Right lobe of liver (tissue), 6 donors: ENCODE results near the gene PTOV1. TPM values are rescaled to one million over a fixed set of nuclear protein-coding genes. Genes with fewer than 3 reads are reported as not detected.
A peak's percentile ranks its signal among the peaks of the same experiment; 100 is the strongest.

Experiments used
- ATAC-seq, 4 donors: fragments of 200-7000 bp; cut with Tn5 transposase; one replicate each; pipeline ENCODE4 v1.9.1; 2020; ENCODE audit warnings: mild to moderate bottlenecking in 4 of 4, moderate library complexity in 4 of 4
- DNase-seq, 3 donors: peaks; one replicate each; pipeline ENCODE4 v3.0.0-alpha.2; 2020
- H3K27ac ChIP-seq, 3 donors: fragments of 200-600 bp; one replicate each; pipeline ENCODE4 v1.8.0; 2022
- H3K27me3 ChIP-seq, 2 donors: fragments of 200-600 bp; one replicate each; pipeline ENCODE4 v1.8.0; 2022
- H3K36me3 ChIP-seq, 4 donors: fragments of 200-600 bp; sonication (generic) in 1 of 4; one replicate each; pipeline versions ENCODE4 v1.5.1 to v1.8.0; 2017 to 2022; ENCODE audit warnings: control low read depth in 1 of 4
- H3K4me1 ChIP-seq, 4 donors: fragments of 200-600 bp; sonication (generic) in 1 of 4; one replicate each; pipeline versions ENCODE4 v1.5.1 to v1.8.0; 2017 to 2022; ENCODE audit warnings: control low read depth in 1 of 4
- H3K4me3 ChIP-seq, 3 donors: fragments of 200-600 bp; one replicate each; pipeline ENCODE4 v1.8.0; 2022
- H3K9me3 ChIP-seq, 4 donors: fragments of 200-600 bp; sonication (generic) in 1 of 4; one replicate each; pipeline versions ENCODE4 v1.5.1 to v1.8.0; 2017 to 2022; ENCODE audit warnings: control low read depth in 1 of 4
- CTCF ChIP-seq, 4 donors: fragments of 200-600 bp in 3 of 4; fragments of 450-650 bp in 1 of 4; IDR thresholded peaks; one replicate each; pipeline versions ENCODE4 v1.5.1 to v1.8.0; 2016 to 2022; ENCODE audit warnings: antibody characterized with exemption in 4 of 4, mild to moderate bottlenecking in 2 of 4
- POLR2A ChIP-seq: fragments of 450-650 bp; IDR thresholded peaks from one replicate; pipeline ENCODE4 v1.6.1; 2017; ENCODE audit warnings: antibody characterized with exemption, mild to moderate bottlenecking
- WGBS: methylation state at CpG from one replicate; pipeline ENCODE4 v1.1.6; 2018; ENCODE audit warnings: low coverage, low lambda C conversion rate; ENCODE audit not compliant: insufficient coverage; ENCODE audit errors: missing lambda C conversion rate; 5-methylcytosine and 5-hydroxymethylcytosine counted together
- intact Hi-C, 2 donors: fragments of 100-400 bp; cut with DNase I; formaldehyde crosslinking; loops; one replicate each; pipeline versions ENCODE4 v1.11.2 to v1.14.1; 2022
- total RNA-seq, 6 experiments: library from RNA; depleted of rRNA in 2 of 6; stranded (reverse); fragments of >200 nt in 2 of 6; fragmentation: NEBNext Ultra II Directional in 3 of 6; extraction: Animal tissue kit (Norgen Biotek cat#: 25700) in 3 of 6; gene quantifications; one replicate each; pipeline versions ENCODE4 v1.1.0 to v1.2.4, GENCODE V29; 2016 to 2023
- donor health status: DM: no; HTN: yes; CAD: no.
- donor health status: DM: no; HTN: no; CAD: no.
- donor health status: DM: no; HTN: no; CAD: no.
- donor health status: DM: no; HTN: yes; CAD: no.
- donor health status: DM: no; HTN: yes; CAD: no.

PTOV1 gene
- total RNA-seq, 6 experiments from 2014 or later = 44.4 to 93.0 (median 69.6) TPM

- no peaks in the 10 kb centered on the region for H3K9me3 ChIP-seq
- no peaks in the 10 kb centered on the region for H3K27me3 ChIP-seq
- ATAC-seq (no peak), DNase-seq (no peak)
- intact Hi-C loops = no loop called here
- WGBS = 87% methylated on average over 3 of the region's 17 CpGs
- H3K36me3 ChIP-seq = no peaks in the 10 kb centered on the region
- no peak overlapping the region for H3K4me3 ChIP-seq
- no peaks in the 10 kb centered on the region for H3K4me1 ChIP-seq
- no peak overlapping the region for H3K27ac ChIP-seq
- TF ChIP-seq CTCF (IDR thresholded peaks at IDR 0.05) = no peak
- TF ChIP-seq POLR2A = no peak
Measured at GRCh38 chr19:49895566-49896297, 44.8 kb downstream of the PTOV1 start.

- H3K27ac ChIP-seq = peak within 1 kb of the TSS in 2 of 3 donors; percentile 24 to 57
- 28% methylated on average over 12 of the region's 20 CpGs for WGBS
- no peaks in the 10 kb centered on the region for H3K27me3 ChIP-seq
- H3K36me3 ChIP-seq = no peaks in the 10 kb centered on the region
- peak; percentile 35 to 69 (median 50) for ATAC-seq
- intact Hi-C loops = no loop called here
- no peak for DNase-seq
- no peak within 1 kb of the TSS for H3K4me3 ChIP-seq
- H3K4me1 ChIP-seq = no peaks in the 10 kb centered on the region
- no peak for TF ChIP-seq CTCF (IDR thresholded peaks at IDR 0.05)
- TF ChIP-seq POLR2A = no peak
- no peaks in the 10 kb centered on the region for H3K9me3 ChIP-seq
Measured at GRCh38 chr19:49896863-49897621, 46.1 kb downstream of the PTOV1 start, which contains the start of gene IL4I1. IL4I1 (minus strand) TSS chr19:49896887; CDS start chr19:49896160, 727 bp downstream.

GRCh38 chr19:49904136-49904535, 53.2 kb downstream of the PTOV1 start:
- 50% methylated on average over 6 of the region's 6 CpGs for WGBS
- intact Hi-C loops = loop anchor here in 1 of 2 donors (5.0 kb wide), 1 partner anchor 413 kb away; no protein-coding TSS in a partner anchor
- Histone ChIP-seq H3K27me3 (no peaks in the 10 kb centered on the region), H3K27ac (no peak overlapping the region), H3K4me3 (no peak overlapping the region), H3K9me3 (no peaks in the 10 kb centered on the region), H3K36me3 (peaks cover 0 to 14% (median 5%) of the 10 kb centered on the region in 4 donors), H3K4me1 (no peaks in the 10 kb centered on the region)
- ATAC-seq = peak in 2 of 4 donors; percentile 20 to 24
- TF ChIP-seq POLR2A = no peak
- no peak for TF ChIP-seq CTCF (IDR thresholded peaks at IDR 0.05)
- no peak for DNase-seq

GRCh38 chr19:49906879-49907564, 56.1 kb downstream of the PTOV1 start:
- peaks cover 0 to 14% (median 6%) of the 10 kb centered on the region in 4 donors for H3K4me1 ChIP-seq
- no peak overlapping the region for H3K27ac ChIP-seq
- DNase-seq (no peak), ATAC-seq (no peak)
- H3K27me3 ChIP-seq = no peaks in the 10 kb centered on the region
- peaks cover 0 to 16% (median 5%) of the 10 kb centered on the region in 4 donors for H3K36me3 ChIP-seq
- 85% methylated on average over 6 of the region's 16 CpGs for WGBS
- intact Hi-C loops = no loop called here
- TF ChIP-seq CTCF (IDR thresholded peaks at IDR 0.05) = no peak
- no peaks in the 10 kb centered on the region for H3K9me3 ChIP-seq
- no peak overlapping the region for H3K4me3 ChIP-seq
